Neural progenitor cell (in vitro differentiated cells): ENCODE measurements around the gene TP63.

Source experiments
- EZH2 ChIP-seq: fragments of 200-600 bp; sonication (generic); IDR thresholded peaks from 2 replicates; pipeline ENCODE4 v1.6.1; 2017; ENCODE audit warnings: antibody characterized with exemption, mild to moderate bottlenecking, moderate library complexity
- EZH2phosphoT487 ChIP-seq: fragments of 200-600 bp; sonication (generic); IDR thresholded peaks from 2 replicates; pipeline ENCODE4 v1.6.1; 2017; ENCODE audit warnings: antibody characterized with exemption
- TF ChIP-seq, protein P1 (sequence below): fragments of 200-600 bp; sonication (generic); IDR thresholded peaks from 2 replicates; pipeline ENCODE4 v1.5.1; 2017; ENCODE audit warnings: antibody characterized with exemption, mild to moderate bottlenecking

DNA sequence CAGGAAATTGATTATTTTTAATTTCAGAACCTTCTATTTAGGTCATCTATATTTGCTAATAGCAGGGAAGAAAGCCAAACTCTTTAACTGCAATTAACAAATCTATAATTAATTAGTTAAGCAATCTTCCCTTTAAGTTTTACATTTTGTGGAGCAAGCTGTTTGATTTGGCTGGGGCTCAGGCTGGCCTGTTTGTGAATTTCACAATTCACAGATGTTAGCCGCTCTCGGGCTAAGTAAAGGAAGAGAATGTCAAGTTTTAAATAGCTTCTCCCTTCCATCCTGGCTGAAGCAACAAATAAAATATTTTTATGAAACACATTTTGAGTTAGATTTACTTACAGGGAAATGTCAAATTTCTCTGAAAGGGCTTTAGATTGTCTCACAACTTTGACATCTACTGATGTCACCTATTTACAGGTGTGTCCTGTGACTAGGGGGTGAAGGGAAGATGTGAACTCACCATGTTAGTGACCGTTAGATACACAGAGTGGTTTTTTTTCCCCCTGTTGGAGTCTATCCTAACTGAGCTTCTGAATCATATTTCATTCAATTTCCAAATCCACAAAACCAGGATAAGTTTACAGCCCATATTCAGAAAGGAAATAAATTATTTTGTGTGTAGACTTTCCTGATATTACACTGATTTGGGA lies 1.3 kb upstream of the TP63 start:
- TF ChIP-seq, protein P1, sequence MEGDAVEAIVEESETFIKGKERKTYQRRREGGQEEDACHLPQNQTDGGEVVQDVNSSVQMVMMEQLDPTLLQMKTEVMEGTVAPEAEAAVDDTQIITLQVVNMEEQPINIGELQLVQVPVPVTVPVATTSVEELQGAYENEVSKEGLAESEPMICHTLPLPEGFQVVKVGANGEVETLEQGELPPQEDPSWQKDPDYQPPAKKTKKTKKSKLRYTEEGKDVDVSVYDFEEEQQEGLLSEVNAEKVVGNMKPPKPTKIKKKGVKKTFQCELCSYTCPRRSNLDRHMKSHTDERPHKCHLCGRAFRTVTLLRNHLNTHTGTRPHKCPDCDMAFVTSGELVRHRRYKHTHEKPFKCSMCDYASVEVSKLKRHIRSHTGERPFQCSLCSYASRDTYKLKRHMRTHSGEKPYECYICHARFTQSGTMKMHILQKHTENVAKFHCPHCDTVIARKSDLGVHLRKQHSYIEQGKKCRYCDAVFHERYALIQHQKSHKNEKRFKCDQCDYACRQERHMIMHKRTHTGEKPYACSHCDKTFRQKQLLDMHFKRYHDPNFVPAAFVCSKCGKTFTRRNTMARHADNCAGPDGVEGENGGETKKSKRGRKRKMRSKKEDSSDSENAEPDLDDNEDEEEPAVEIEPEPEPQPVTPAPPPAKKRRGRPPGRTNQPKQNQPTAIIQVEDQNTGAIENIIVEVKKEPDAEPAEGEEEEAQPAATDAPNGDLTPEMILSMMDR: no peak
- TF ChIP-seq EZH2 (no peak), EZH2phosphoT487 (no peak)
